ENCODE data around the gene SLC16A8. TPM values are rescaled to one million over a fixed set of nuclear protein-coding genes. Genes with fewer than 3 reads are reported as not detected.

The SLC16A8 gene
- polyA plus RNA-seq, 1 experiment = not detected

GRCh38 chr22:38073150-38074130 is 10.5 kb downstream of the SLC16A8 start:
- Histone ChIP-seq H3K4me3 (ENCODE audit: low read depth, low read length) (no peak overlapping the region), H3K27ac (ENCODE audit: low read depth, low read length) (no peak overlapping the region), H3K9me3 (ENCODE audit: control insufficient read depth, insufficient read depth, low read length) (no peaks in the 10 kb centered on the region), H3K27me3 (ENCODE audit: control insufficient read depth, insufficient read depth, low read length) (no peaks in the 10 kb centered on the region)
- ChIA-PET CTCF (interaction anchor here (0.6 to 1.8 kb wide), 7 partner anchors 19 to 502 kb away, joined by 3 to 7 read pairs (median 4); no protein-coding TSS in a partner anchor), POLR2A (no interaction called here)
- no peak for TF ChIP-seq CTCF (IDR thresholded peaks at IDR 0.05; ENCODE audit: low read depth, low read length)
- no peak for DNase-seq (ENCODE audit: low read depth, low spot score)

- CTCF ChIA-PET = interaction anchor here (0.6 to 1.0 kb wide), 2 partner anchors 208 to 500 kb away, joined by 3 read pairs; no protein-coding TSS in a partner anchor
- no peak overlapping the region for H3K27ac ChIP-seq (ENCODE audit: low read depth, low read length)
- TF ChIP-seq CTCF (IDR thresholded peaks at IDR 0.05; ENCODE audit: low read depth, low read length) = no peak
- POLR2A ChIA-PET = interaction anchor here (0.6 kb wide), 2 partner anchors 12 to 121 kb away, joined by 4 to 6 read pairs; no protein-coding TSS in a partner anchor
- H3K4me3 ChIP-seq (ENCODE audit: low read depth, low read length) = no peak overlapping the region
- H3K9me3 ChIP-seq (ENCODE audit: control insufficient read depth, insufficient read depth, low read length) = no peaks in the 10 kb centered on the region
- no peaks in the 10 kb centered on the region for H3K27me3 ChIP-seq (ENCODE audit: control insufficient read depth, insufficient read depth, low read length)
- no peak for DNase-seq (ENCODE audit: low read depth, low spot score)
These were observed 11.4 kb downstream of the SLC16A8 start for GRCh38 chr22:38072322-38073149.

- ChIA-PET CTCF (interaction anchor here (0.7 kb wide), 1 partner anchor 20 kb away, joined by 3 read pairs; no protein-coding TSS in a partner anchor), POLR2A (interaction anchor here (0.6 kb wide), 2 partner anchors 11 to 122 kb away, joined by 4 to 6 read pairs; no protein-coding TSS in a partner anchor)
These were observed 12.3 kb downstream of the SLC16A8 start for GRCh38 chr22:38071421-38072321.

More at GRCh38 chr22:38071421-38072321, 12.3 kb downstream of the SLC16A8 start:
- no peak for DNase-seq (ENCODE audit: low read depth, low spot score)
- no peak overlapping the region for H3K4me3 ChIP-seq (ENCODE audit: low read depth, low read length)
- no peaks in the 10 kb centered on the region for H3K9me3 ChIP-seq (ENCODE audit: control insufficient read depth, insufficient read depth, low read length)
- H3K27me3 ChIP-seq (ENCODE audit: control insufficient read depth, insufficient read depth, low read length) = no peaks in the 10 kb centered on the region
- TF ChIP-seq CTCF (IDR thresholded peaks at IDR 0.05; ENCODE audit: low read depth, low read length) = no peak
- no peak overlapping the region for H3K27ac ChIP-seq (ENCODE audit: low read depth, low read length)

Measured in AG04450 (cell line).